Raji (cell line): Measurements from ENCODE around the gene MLXIPL.

ENCODE experiments used
- POLR2A ChIP-seq: IDR thresholded peaks from 2 replicates; pipeline ENCODE4 v1.6.1; 2011; ENCODE audit warnings: low read depth, low read length, control low read depth; ENCODE audit not compliant: insufficient read depth

Gene MLXIPL

DNA sequence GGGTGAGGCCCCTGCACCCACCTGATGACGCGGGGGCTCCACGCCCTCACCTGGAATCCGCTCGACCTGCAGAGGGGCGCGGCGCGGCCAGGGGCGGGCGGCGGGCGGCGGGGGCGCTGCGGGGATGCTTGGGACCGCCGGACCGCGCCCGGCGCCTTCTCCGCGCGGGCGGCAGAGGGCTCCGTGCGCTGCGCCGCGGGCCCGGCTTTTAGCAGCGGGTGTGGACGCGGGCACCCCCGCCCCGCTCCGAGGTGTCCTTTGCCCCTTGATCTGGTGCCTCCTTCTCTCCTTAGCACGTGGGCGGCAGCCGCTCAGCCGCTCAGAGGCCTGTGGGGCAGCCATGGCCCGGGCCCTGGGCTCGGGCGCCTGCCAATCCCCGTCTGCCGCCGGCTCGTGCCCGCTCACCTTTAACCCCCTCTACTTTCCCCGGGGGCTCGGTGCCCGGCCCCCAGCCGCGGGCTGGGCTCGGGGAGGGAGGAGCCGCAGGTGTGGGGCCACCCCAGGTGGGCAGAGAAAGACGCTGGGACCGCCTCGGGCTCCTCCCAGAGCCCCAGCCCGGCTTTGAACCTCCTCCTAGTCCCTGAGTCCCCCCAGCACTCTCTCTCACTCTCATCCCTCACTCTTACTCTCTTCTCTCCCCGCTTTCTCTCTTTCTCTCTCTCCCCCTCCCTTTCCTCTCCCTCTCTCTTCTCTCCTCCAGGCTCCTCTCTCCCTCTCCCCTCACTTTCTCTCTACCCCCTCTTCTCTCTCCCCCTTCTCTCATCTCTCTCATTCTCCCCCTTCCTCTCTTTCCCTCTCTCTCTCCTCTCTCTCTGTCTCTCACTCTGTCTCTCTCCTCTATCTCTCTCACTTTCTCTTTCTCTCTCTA, 23.6 kb upstream of the MLXIPL start:
- TF ChIP-seq POLR2A = no peak

DNA sequence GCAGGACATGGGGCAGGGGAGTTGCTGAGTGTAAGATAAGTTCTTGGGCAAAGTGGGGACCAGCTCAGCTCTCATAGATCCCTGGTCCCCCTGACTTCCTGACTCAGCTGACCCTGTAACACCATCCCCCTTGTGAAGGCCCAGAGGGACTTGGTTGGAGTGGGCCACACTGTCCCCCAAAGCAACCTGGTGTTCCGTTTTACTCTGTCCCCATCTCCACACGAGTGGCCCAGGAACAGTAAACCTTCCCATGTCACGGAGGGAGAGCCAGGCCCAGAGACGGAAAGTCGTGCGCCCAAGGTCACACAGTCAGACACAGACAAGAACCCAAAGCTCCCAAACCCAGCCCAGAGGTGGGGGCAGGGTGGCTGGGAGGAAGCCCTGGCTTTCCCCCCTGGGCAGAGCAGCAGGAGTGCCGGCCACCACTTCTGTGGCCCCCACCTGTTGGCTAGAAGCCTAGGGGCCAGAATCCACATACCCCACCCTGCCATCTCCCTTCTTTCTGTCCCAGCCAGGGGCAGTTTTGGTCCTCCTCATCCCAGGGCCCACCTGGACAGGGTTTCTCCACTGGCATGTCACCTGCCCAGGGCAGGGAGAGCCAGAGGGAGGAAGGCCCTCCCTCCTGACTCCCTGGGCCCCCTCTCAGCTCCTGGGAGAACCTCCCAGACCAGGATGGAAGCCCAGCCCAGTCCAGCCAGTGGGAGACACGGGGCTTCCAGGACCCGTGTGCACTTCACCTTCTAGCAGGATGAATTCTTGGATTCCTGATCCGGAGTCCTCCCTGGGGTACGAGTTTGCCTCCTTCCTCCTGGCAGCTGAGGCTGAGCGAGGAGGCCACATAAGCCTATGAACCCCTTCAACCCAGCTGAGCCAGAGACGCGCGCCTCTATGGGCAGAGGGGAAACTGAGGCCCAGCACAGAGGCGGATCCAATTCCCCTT, 22.7 kb upstream of the MLXIPL start:
- TF ChIP-seq POLR2A = no peak

DNA sequence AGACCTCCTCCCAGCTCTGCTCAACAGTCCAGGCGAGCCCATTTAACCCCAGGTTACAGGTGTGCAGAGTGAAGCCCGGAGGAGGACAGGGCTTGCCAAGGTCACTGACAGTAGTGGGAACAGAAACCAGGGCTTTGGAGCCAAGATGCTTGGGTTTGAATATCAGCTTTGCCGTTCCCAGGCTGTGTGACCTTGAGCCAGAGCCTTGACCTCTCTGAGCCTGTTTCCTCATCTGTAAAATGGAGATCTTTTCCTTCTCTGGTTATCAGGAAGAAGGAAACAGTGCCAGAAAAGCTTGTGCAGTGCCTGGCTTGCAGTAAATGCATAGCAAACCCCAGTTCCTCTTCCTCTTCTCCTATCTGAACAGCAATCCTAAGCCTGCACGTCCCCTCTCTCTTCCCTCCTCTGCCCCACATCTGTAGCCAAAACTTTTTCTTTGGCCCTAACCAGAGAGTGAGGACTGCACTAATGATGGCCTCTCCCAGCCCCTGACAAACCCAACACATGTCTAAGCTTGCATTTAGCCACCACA, 21.4 kb upstream of the MLXIPL start:
- no peak for TF ChIP-seq POLR2A

DNA sequence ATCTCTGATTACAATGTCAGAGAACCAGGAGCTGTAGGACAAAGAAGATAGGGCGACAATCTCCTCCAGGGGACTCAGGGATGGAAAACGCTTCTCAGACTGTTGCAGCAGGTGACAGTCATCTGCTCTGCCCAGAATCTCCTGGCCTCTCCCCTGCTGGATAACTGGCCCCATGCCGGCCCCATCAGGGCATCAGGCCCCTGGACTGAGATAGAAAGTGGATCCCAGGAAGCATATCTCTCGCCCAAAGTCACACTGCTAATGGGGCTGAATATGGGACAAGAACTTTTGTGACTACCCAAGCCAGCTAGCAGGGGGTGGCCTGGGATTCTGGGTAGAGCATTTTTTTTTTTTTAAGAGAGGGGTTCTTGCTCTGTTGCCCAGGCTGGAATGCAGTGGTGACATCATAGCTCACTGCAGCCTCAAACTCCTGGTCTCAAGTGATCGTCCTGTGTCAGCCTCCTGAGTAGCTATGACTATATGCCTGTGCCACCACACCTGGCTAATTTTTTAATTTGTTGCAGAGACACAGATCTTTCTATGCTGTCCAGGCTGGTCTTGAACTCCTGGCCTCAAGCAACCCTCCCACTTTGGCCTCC, 20.5 kb upstream of the MLXIPL start:
- no peak for TF ChIP-seq POLR2A

DNA sequence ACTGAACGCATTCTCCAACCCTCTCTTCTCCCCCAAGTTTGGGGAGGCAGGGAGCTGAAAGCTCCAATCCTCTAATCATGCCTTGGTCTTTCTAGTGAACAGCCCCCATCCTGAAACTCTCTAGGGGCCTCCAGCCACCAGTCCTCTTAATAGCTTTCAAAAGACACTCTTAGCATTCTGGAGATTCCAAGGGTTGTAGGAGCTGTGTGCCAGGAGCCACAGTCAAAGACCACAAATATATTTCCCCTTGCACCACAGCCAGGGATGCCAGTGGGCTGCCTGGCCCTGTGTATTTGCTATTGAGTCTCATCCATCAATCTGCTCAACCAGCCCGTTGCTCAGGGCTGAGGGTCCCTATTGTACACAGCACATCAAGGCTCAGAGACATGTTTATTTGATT, 18.5 kb upstream of the MLXIPL start:
- TF ChIP-seq POLR2A = no peak

DNA sequence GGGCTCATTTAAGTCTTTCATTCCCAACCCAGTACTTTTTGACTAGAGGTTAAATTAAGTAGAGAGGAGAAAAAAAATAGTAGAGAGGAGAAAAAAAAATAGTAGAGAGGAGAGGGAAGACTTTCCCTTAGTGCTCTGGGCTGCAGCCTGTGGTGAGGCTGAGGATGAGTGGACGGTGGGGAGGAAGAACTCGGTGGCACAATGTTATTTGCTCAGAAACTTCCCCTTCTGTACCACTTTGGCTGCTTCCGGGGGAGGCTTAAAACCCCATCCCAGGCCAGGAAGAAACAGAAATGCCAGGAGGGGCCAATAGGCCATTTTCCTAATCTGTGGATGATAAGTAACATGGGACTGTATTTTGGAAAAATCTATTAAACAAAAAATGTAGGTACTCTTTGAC, 14.6 kb upstream of the MLXIPL start:
- no peak for TF ChIP-seq POLR2A

DNA sequence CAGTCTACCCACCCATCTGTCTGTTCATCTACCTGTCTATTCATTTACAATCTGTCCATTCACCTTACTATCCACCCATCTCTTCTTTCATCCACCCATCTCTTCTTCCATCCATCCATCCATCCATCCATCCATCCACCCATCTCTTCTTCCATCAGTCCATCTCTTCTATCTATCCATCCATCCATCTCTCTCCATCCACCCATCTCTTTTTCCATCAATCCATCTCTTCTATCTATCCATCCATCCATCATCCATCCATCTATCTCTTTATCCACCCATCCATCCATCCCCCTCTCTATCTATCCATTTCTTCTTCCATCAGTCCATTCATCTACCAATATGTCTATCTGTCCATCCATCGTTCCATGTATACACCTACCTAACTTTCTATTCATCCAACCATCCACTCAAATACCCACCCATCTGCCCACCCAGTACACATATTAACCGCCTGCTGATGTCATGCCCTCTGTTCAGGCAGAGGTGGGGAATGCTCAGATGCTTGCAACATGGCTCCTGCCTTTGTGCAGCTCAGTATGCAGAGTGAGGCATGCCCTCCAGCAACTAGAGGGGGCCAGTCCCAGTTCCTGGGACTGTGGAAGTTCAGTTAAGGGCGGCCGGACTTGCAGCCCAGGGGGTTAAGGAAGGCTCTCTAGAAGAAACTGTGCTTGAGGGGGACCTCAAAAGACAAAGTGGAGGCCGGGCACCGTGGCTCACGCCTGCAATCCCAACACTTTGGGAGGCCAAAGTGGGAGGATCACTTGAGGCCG, 11.3 kb upstream of the MLXIPL start:
- no peak for TF ChIP-seq POLR2A

DNA sequence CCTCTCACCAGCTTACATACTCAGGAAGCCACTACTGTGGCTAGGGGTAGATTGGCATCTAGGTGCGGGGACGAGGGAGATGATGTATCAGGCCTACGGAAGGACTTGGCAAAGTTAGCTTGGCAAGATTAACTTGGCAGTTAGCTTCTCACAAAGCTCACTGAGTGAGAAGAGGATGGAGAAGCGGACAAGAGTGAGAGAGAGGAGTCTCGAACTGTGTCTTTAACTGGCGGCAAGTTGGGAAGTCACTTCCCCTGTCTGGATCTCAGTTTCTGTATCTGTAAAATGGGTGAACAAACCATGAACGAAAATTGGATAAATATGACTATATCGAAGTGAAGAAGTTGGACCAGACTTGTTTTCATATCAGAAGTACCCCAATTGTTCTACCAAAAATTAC, 9.5 kb upstream of the MLXIPL start:
- TF ChIP-seq POLR2A = no peak

DNA sequence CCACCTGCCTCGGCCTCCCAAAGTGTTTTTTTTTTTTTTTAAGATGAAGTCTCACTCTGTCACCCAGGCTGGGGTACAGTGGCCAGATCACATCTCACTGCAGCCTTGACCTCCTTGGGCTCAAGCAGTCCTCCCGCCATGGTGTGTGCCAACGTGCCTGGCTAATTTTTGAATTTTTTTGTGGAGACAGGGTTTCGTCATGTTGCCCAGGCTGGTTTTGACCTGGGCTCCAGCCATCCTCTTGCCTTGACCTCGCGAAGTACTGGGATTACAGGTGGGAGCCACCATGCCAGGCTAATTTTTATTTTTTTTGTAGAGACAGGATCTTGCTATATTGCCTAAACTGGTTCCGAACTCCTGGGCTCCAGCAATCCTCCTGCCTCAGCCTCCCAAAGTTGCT, 9.0 kb upstream of the MLXIPL start:
- no peak for TF ChIP-seq POLR2A

DNA sequence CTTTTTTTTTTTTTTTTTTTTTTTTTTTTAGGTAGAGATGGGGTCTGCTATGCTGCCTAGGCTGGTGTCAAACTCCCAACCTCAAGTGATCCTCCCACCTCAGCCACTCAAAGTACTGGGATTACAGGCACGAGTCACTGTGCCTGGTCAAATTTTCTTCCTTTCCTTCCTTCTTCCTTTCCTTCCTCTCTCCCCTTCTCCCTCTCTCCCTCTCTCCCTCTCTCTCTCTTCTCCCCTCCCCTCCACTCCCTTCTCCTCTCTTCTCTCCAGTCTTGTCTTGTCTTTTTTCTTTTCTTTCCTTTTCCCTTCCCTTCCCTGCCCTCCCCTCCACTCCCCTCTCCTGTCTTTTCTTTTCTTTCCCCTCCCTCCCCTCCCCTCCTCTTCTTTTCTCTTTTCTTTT, 7.2 kb upstream of the MLXIPL start:
- no peak for TF ChIP-seq POLR2A

DNA sequence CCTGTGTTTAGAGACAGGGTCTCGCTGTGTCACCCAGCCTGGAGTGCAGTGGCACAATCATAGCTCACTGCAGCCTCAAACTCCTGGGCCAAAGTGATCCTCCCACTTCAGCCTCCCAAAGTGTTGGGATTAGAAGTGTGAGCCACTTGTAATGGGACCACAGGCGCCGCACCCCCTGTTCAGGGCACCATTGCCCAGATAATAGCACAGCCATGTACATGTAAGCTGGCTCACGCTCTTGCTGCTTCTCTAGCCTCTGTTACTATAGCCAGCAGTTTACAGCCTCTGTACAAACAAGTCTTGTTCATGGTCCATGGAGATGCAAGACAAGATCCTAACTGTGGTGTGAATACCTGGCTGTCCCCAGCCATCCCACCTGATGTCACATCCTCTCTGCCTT, 4.2 kb upstream of the MLXIPL start:
- TF ChIP-seq POLR2A = no peak

DNA sequence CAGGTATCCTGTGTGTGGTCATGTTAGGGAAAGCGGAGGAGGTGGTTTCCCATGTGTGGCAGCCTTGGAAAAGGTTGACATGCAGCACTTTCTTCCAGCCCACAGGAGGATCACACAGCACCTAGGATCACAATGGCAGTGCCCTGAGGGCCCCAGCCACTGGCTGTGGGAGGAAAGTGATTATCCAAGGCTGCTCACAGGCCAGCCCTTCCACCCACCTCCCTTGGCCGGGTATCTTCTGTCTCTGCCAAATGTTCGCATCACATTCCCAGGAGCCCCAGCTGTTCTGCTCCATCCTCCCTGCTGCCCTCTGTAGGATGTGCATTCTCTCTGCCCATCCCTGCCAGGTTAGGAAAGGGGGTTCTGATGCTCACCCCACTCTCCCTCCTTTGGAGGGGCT, 2.5 kb upstream of the MLXIPL start:
- TF ChIP-seq POLR2A = no peak

DNA sequence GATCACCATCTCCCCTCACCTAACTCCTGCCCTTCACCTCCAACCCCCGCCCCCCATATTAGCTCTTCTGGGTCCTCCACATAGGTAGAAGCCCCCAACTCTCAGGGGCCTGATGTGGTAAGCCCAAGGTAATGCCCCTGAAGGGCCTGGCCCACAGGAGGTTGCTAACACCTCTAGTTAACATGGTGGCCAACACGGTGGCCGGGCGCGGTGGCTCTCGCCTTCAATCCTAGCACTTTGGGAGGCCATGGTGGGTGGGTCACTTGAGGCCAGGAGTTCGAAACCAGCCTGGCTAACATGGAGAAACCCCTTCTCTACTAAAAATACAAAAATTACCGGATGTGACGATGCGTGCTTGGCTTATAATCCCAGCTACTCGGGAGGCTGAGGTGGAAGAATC, 954 bp upstream of the MLXIPL start:
- no peak for TF ChIP-seq POLR2A

DNA sequence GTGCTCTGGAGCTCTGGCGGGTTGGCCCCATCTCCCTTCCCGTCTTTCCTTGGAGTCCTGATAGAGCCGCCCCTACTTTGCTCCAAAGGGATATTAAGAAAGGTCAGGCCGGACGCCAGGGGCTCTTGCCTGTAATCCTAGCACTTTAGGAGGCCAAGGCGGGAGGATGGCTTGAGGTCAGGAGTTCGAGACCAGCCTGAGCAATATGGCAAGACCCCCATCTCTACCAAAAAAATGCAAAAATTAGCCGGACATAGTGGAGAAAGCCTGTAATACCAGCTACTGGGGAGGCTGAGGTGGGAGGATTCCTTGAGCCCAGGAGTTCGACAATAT, 313 bp upstream of the MLXIPL start:
- TF ChIP-seq POLR2A = no peak
